ENCODE results near the gene PTPN11. TPM values are rescaled to one million over a fixed set of nuclear protein-coding genes. Genes with fewer than 3 reads are reported as not detected.
"Not testable (repeated sequence)": the region's sequence is repeated elsewhere in the genome, so short reads cannot be mapped to it uniquely, and the experiment has no call there.

Gene PTPN11
- polyA plus RNA-seq, 1 of the 3 experiments (the other 2 are of a cell fraction), result 48.3 TPM

- Histone ChIP-seq H3K9me2 (no peaks in the 10 kb centered on the region), H3K4me3 (ENCODE audit: low read depth in 2 of 2, low read length in 1 of 2) (no peak overlapping the region), H3K36me3 (replicated peaks in 1 of 2; ENCODE audit: control insufficient read depth in 1 of 2, insufficient read depth in 2 of 2, low read length in 1 of 2) (peaks cover 11 to 42% of the 10 kb centered on the region in 2 experiments), H2AFZ (ENCODE audit: low read depth) (no peak overlapping the region), H3K79me2 (ENCODE audit: insufficient read depth) (peaks cover 50% of the 10 kb centered on the region), H4K20me1 (ENCODE audit: insufficient read depth) (peaks cover 22% of the 10 kb centered on the region; the same call in 1 of the 2 replicates), H3K9me3 (no peaks in the 10 kb centered on the region), H3F3A (replicated peaks; ENCODE audit: insufficient read depth) (peaks cover 4% of the 10 kb centered on the region), H3K4me1 (ENCODE audit: control insufficient read depth in 1 of 2, insufficient read depth in 2 of 2, low read depth in 1 of 2, low read length in 1 of 2) (no peaks in the 10 kb centered on the region), H3K27ac (ENCODE audit: low read depth in 2 of 2, low read length in 1 of 2) (no peak overlapping the region), H3K4me2 (no peak overlapping the region), H3K27me3 (ENCODE audit: insufficient read depth) (no peaks in the 10 kb centered on the region), H3K9ac (no peak overlapping the region)
- 79% methylated on average over 3 of the region's 3 CpGs for WGBS (ENCODE audit: low lambda C conversion rate)
- TF ChIP-seq PBX3 (IDR thresholded peaks at IDR 0.05) (no peak), SMC3 (IDR thresholded peaks at IDR 0.05; ENCODE audit: low read depth, low read length) (no peak), TCF12 (IDR thresholded peaks at IDR 0.05) (no peak), RFX5 (IDR thresholded peaks at IDR 0.05; ENCODE audit: low read length) (no peak), JUND (IDR thresholded peaks at IDR 0.05) (no peak), FOSL2 (IDR thresholded peaks at IDR 0.05; ENCODE audit: borderline replicate concordance, low read depth) (no peak), NFIC (IDR thresholded peaks at IDR 0.05; ENCODE audit: borderline replicate concordance) (no peak), RCOR1 (IDR thresholded peaks at IDR 0.05; ENCODE audit: low read length) (no peak), CTCF (IDR thresholded peaks at IDR 0.05) (no peak)
- CTCF ChIA-PET, result interaction anchor here (0.6 kb wide), 1 partner anchor 542 kb away, joined by 3 read pairs; no protein-coding TSS in a partner anchor
- DNase-seq, result no peak
- POLR2A ChIA-PET, result no interaction called here
Measured at GRCh38 chr12:112446008-112446725, 27.4 kb downstream of the PTPN11 start.

- no peak overlapping the region for H2AFZ ChIP-seq (ENCODE audit: low read depth)
- H3K79me2 ChIP-seq (ENCODE audit: insufficient read depth), result peaks cover 41% of the 10 kb centered on the region
- TF ChIP-seq IRF3 (IDR thresholded peaks at IDR 0.05; ENCODE audit: low read depth, low read length), result no peak
- TF ChIP-seq EP300 (IDR thresholded peaks at IDR 0.05; ENCODE audit: borderline replicate concordance in 1 of 2, low read depth in 1 of 2, low read length in 1 of 2), result no peak
- no peak for TF ChIP-seq NFIC (IDR thresholded peaks at IDR 0.05; ENCODE audit: borderline replicate concordance)
- TF ChIP-seq SIN3A (IDR thresholded peaks at IDR 0.05; ENCODE audit: borderline replicate concordance, low read depth, low read length), result no peak
- TF ChIP-seq ELF1 (IDR thresholded peaks at IDR 0.05), result no peak
- H3K27ac ChIP-seq (ENCODE audit: low read depth in 2 of 2, low read length in 1 of 2), result no peak overlapping the region
- H3F3A ChIP-seq (replicated peaks; ENCODE audit: insufficient read depth), result peaks cover 4% of the 10 kb centered on the region
- no peak for DNase-seq
- no peaks in the 10 kb centered on the region for H3K27me3 ChIP-seq (ENCODE audit: insufficient read depth)
- H3K9me3 ChIP-seq, result no peaks in the 10 kb centered on the region
- peaks cover 14% of the 10 kb centered on the region; the same call in 1 of the 2 replicates for H4K20me1 ChIP-seq (ENCODE audit: insufficient read depth)
- ChIA-PET POLR2A (no interaction called here), CTCF (no interaction called here)
- WGBS (ENCODE audit: low lambda C conversion rate), result 89% methylated on average over 3 of the region's 3 CpGs
- H3K36me3 ChIP-seq (replicated peaks in 1 of 2; ENCODE audit: control insufficient read depth in 1 of 2, insufficient read depth in 2 of 2, low read length in 1 of 2), result peaks cover 11 to 49% of the 10 kb centered on the region in 2 experiments
- H3K9ac ChIP-seq, result no peak overlapping the region
- no peak overlapping the region for H3K4me2 ChIP-seq
- no peaks in the 10 kb centered on the region for H3K9me2 ChIP-seq
- no peaks in the 10 kb centered on the region for H3K4me1 ChIP-seq (ENCODE audit: control insufficient read depth in 1 of 2, insufficient read depth in 2 of 2, low read depth in 1 of 2, low read length in 1 of 2)
- no peak overlapping the region for H3K4me3 ChIP-seq (ENCODE audit: low read depth in 2 of 2, low read length in 1 of 2)
Measured at GRCh38 chr12:112447106-112447505, 28.4 kb downstream of the PTPN11 start.

GRCh38 chr12:112448165-112448564 is 29.4 kb downstream of the PTPN11 start:
- H3K4me3 ChIP-seq (ENCODE audit: low read depth in 2 of 2, low read length in 1 of 2); DNase-seq: not testable (repeated sequence)

More at GRCh38 chr12:112448165-112448564, 29.4 kb downstream of the PTPN11 start:
- H3K27me3 ChIP-seq (ENCODE audit: insufficient read depth); H3K27ac ChIP-seq (ENCODE audit: low read depth in 2 of 2, low read length in 1 of 2); H2AFZ ChIP-seq (ENCODE audit: low read depth); POLR2A ChIA-PET; H3K9ac ChIP-seq; H3F3A ChIP-seq (replicated peaks; ENCODE audit: insufficient read depth); H4K20me1 ChIP-seq (ENCODE audit: insufficient read depth); H3K9me2 ChIP-seq; H3K4me2 ChIP-seq; H3K9me3 ChIP-seq; H3K4me1 ChIP-seq (ENCODE audit: control insufficient read depth in 1 of 2, insufficient read depth in 2 of 2, low read depth in 1 of 2, low read length in 1 of 2): not testable (repeated sequence)
- Histone ChIP-seq H3K79me2 (ENCODE audit: insufficient read depth) (peaks cover 32% of the 10 kb centered on the region), H3K36me3 (replicated peaks in 1 of 2; ENCODE audit: control insufficient read depth in 1 of 2, insufficient read depth in 2 of 2, low read length in 1 of 2) (peaks cover 11 to 49% of the 10 kb centered on the region in 2 experiments)
- CTCF ChIA-PET, result interaction anchor here (0.6 to 1.2 kb wide), 2 partner anchors 705 to 807 kb away, joined by 3 to 4 read pairs; no protein-coding TSS in a partner anchor
- 100% methylated on average over 2 of the region's 2 CpGs for WGBS (ENCODE audit: low lambda C conversion rate)

Data from SK-N-SH (cell line).